PC-9 (cell line): ENCODE data around the gene MYO19.

Experiments used
- EZH2 ChIP-seq: fragments of 200-600 bp; sonication (generic); IDR thresholded peaks from 2 replicates; pipeline ENCODE4 v1.8.0; 2017; ENCODE audit warnings: antibody characterized with exemption, low read depth
- TF ChIP-seq, protein P1 (sequence below): fragments of 200-600 bp; sonication (generic); conservative IDR thresholded peaks from 2 replicates; pipeline ENCODE4 v1.6.1; 2017; ENCODE audit warnings: mixed run types, antibody characterized with exemption, mild to moderate bottlenecking, moderate library complexity

- TF ChIP-seq, protein P1, sequence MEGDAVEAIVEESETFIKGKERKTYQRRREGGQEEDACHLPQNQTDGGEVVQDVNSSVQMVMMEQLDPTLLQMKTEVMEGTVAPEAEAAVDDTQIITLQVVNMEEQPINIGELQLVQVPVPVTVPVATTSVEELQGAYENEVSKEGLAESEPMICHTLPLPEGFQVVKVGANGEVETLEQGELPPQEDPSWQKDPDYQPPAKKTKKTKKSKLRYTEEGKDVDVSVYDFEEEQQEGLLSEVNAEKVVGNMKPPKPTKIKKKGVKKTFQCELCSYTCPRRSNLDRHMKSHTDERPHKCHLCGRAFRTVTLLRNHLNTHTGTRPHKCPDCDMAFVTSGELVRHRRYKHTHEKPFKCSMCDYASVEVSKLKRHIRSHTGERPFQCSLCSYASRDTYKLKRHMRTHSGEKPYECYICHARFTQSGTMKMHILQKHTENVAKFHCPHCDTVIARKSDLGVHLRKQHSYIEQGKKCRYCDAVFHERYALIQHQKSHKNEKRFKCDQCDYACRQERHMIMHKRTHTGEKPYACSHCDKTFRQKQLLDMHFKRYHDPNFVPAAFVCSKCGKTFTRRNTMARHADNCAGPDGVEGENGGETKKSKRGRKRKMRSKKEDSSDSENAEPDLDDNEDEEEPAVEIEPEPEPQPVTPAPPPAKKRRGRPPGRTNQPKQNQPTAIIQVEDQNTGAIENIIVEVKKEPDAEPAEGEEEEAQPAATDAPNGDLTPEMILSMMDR = no peak
- TF ChIP-seq EZH2 = no peak
These were observed 24.0 kb downstream of the MYO19 start for GRCh38 chr17:36510636-36511035.
